ENCODE data around the gene ISCU. TPM values are rescaled to one million over a fixed set of nuclear protein-coding genes. Genes with fewer than 3 reads are reported as not detected.

The ISCU gene
- total and polyA plus RNA-seq, 2 donors (not counting 1 experiment from before 2014, with no cell fraction given): 127 to 313 TPM

- H3K36me3 ChIP-seq (ENCODE audit: control insufficient read depth, insufficient read depth, low read length): peaks cover 31% of the 10 kb centered on the region
- no peak overlapping the region for H3K27ac ChIP-seq (ENCODE audit: insufficient read depth, low read length)
- no peak overlapping the region for H2AFZ ChIP-seq (ENCODE audit: low read length)
- no peaks in the 10 kb centered on the region for H4K20me1 ChIP-seq (ENCODE audit: control insufficient read depth, extremely low read depth, insufficient read depth, low read length)
- no peak overlapping the region for H3K4me2 ChIP-seq (ENCODE audit: extremely low read depth, insufficient read depth, low read length)
- H3K27me3 ChIP-seq (ENCODE audit: control insufficient read depth, insufficient read depth, low read length): no peaks in the 10 kb centered on the region
- H3K4me1 ChIP-seq (ENCODE audit: control insufficient read depth, extremely low read depth, insufficient read depth, low read length): peaks cover 4% of the 10 kb centered on the region
- H3K9me3 ChIP-seq (ENCODE audit: control insufficient read depth, insufficient read depth, low read depth, low read length): no peaks in the 10 kb centered on the region
- TF ChIP-seq EZH2 (IDR thresholded peaks at IDR 0.05; ENCODE audit: low read length, missing control alignments): no peak
- TF ChIP-seq CTCF (conservative IDR thresholded peaks at IDR 0.05 in 1 of 2, IDR thresholded peaks at IDR 0.05 in 1 of 2; ENCODE audit: low read depth in 1 of 2, low read length in 2 of 2): no peak
- DNase-seq (ENCODE audit: low read depth in 2 of 2): no peak
- no peak overlapping the region for H3K9ac ChIP-seq (ENCODE audit: insufficient read depth, low read length)
- H3K79me2 ChIP-seq (ENCODE audit: control insufficient read depth, insufficient read depth, low read length): no peaks in the 10 kb centered on the region
- H3K4me3 ChIP-seq (replicated peaks in 1 of 4; ENCODE audit: control extremely low read depth in 1 of 4, insufficient read depth in 1 of 4, low read depth in 3 of 4, low read length in 4 of 4): no peak overlapping the region
Observed at GRCh38 chr12:108518101-108518715, 44.2 kb upstream of the ISCU start.

- Histone ChIP-seq H3K27ac (ENCODE audit: insufficient read depth, low read length) (no peak overlapping the region), H3K36me3 (ENCODE audit: control insufficient read depth, insufficient read depth, low read length) (peaks cover 33% of the 10 kb centered on the region), H2AFZ (ENCODE audit: low read length) (no peak overlapping the region), H3K9me3 (ENCODE audit: control insufficient read depth, insufficient read depth, low read depth, low read length) (no peaks in the 10 kb centered on the region), H4K20me1 (ENCODE audit: control insufficient read depth, extremely low read depth, insufficient read depth, low read length) (no peaks in the 10 kb centered on the region), H3K9ac (ENCODE audit: insufficient read depth, low read length) (no peak overlapping the region), H3K4me3 (replicated peaks in 1 of 4; ENCODE audit: control extremely low read depth in 1 of 4, insufficient read depth in 1 of 4, low read depth in 3 of 4, low read length in 4 of 4) (no peak overlapping the region), H3K4me2 (ENCODE audit: extremely low read depth, insufficient read depth, low read length) (no peak overlapping the region), H3K27me3 (ENCODE audit: control insufficient read depth, insufficient read depth, low read length) (no peaks in the 10 kb centered on the region), H3K79me2 (ENCODE audit: control insufficient read depth, insufficient read depth, low read length) (no peaks in the 10 kb centered on the region), H3K4me1 (ENCODE audit: control insufficient read depth, extremely low read depth, insufficient read depth, low read length) (peaks cover 4% of the 10 kb centered on the region)
- no peak for DNase-seq (ENCODE audit: low read depth in 2 of 2)
- TF ChIP-seq CTCF (conservative IDR thresholded peaks at IDR 0.05 in 1 of 2, IDR thresholded peaks at IDR 0.05 in 1 of 2; ENCODE audit: low read depth in 1 of 2, low read length in 2 of 2) (no peak), EZH2 (IDR thresholded peaks at IDR 0.05; ENCODE audit: low read length, missing control alignments) (no peak)
Observed at GRCh38 chr12:108518716-108519496, 43.5 kb upstream of the ISCU start.

GRCh38 chr12:108519558-108519957 lies 42.8 kb upstream of the ISCU start:
- peaks cover 38% of the 10 kb centered on the region for H3K36me3 ChIP-seq (ENCODE audit: control insufficient read depth, insufficient read depth, low read length)
- no peak overlapping the region for H3K27ac ChIP-seq (ENCODE audit: insufficient read depth, low read length)
- H3K9me3 ChIP-seq (ENCODE audit: control insufficient read depth, insufficient read depth, low read depth, low read length): no peaks in the 10 kb centered on the region
- no peak overlapping the region for H3K4me3 ChIP-seq (replicated peaks in 1 of 4; ENCODE audit: control extremely low read depth in 1 of 4, insufficient read depth in 1 of 4, low read depth in 3 of 4, low read length in 4 of 4)
- H3K4me1 ChIP-seq (ENCODE audit: control insufficient read depth, extremely low read depth, insufficient read depth, low read length): peaks cover 4% of the 10 kb centered on the region
- DNase-seq (ENCODE audit: low read depth in 2 of 2): no peak
- no peak overlapping the region for H3K4me2 ChIP-seq (ENCODE audit: extremely low read depth, insufficient read depth, low read length)
- H3K27me3 ChIP-seq (ENCODE audit: control insufficient read depth, insufficient read depth, low read length): no peaks in the 10 kb centered on the region
- TF ChIP-seq CTCF (conservative IDR thresholded peaks at IDR 0.05 in 1 of 2, IDR thresholded peaks at IDR 0.05 in 1 of 2; ENCODE audit: low read depth in 1 of 2, low read length in 2 of 2) (no peak), EZH2 (IDR thresholded peaks at IDR 0.05; ENCODE audit: low read length, missing control alignments) (no peak)
- no peaks in the 10 kb centered on the region for H3K79me2 ChIP-seq (ENCODE audit: control insufficient read depth, insufficient read depth, low read length)
- H4K20me1 ChIP-seq (ENCODE audit: control insufficient read depth, extremely low read depth, insufficient read depth, low read length): no peaks in the 10 kb centered on the region
- no peak overlapping the region for H2AFZ ChIP-seq (ENCODE audit: low read length)
- H3K9ac ChIP-seq (ENCODE audit: insufficient read depth, low read length): no peak overlapping the region

All from fibroblast of lung (primary cell).